Dedifferentiated amniotic fluid mesenchymal stem cell (primary cell): Measurements from ENCODE around the gene VPREB1.
"Not testable (repeated sequence)": the region's sequence is repeated elsewhere in the genome, so short reads cannot be mapped to it uniquely, and the experiment has no call there.

ENCODE experiments used
- DNase-seq: peaks from one replicate; pipeline ENCODE4 v3.0.0-alpha.2; 2016; ENCODE audit errors: extremely low spot score

The VPREB1 gene

GRCh38 chr22:22213231-22213630, 31.4 kb upstream of the VPREB1 start:
- no peak for DNase-seq

- no peak for DNase-seq
These were observed 29.7 kb upstream of the VPREB1 start for GRCh38 chr22:22214819-22215329.

GRCh38 chr22:22215659-22216449, 28.7 kb upstream of the VPREB1 start:
- DNase-seq = no peak

- no peak for DNase-seq
These were observed 28.1 kb upstream of the VPREB1 start for GRCh38 chr22:22216450-22216959.

- no peak for DNase-seq
These were observed 26.3 kb upstream of the VPREB1 start for GRCh38 chr22:22218302-22218701.

GRCh38 chr22:22219140-22219996, 25.2 kb upstream of the VPREB1 start:
- DNase-seq = no peak

- DNase-seq = not testable (repeated sequence)
These were observed 23.5 kb upstream of the VPREB1 start for GRCh38 chr22:22221043-22221442.

GRCh38 chr22:22226448-22227187, 18.0 kb upstream of the VPREB1 start:
- no peak for DNase-seq

- DNase-seq = no peak
These were observed 16.2 kb upstream of the VPREB1 start for GRCh38 chr22:22228421-22228820.

GRCh38 chr22:22228921-22229320, 15.7 kb upstream of the VPREB1 start:
- no peak for DNase-seq

GRCh38 chr22:22229683-22230420, 14.7 kb upstream of the VPREB1 start:
- DNase-seq = no peak

GRCh38 chr22:22230438-22230837, 14.1 kb upstream of the VPREB1 start:
- no peak for DNase-seq

- DNase-seq = no peak
These were observed 11.5 kb upstream of the VPREB1 start for GRCh38 chr22:22233081-22233480.

- DNase-seq = no peak
These were observed 9.0 kb upstream of the VPREB1 start for GRCh38 chr22:22235558-22235957.

GRCh38 chr22:22237521-22237920, 7.1 kb upstream of the VPREB1 start:
- no peak for DNase-seq

- DNase-seq = no peak
These were observed 5.2 kb upstream of the VPREB1 start for GRCh38 chr22:22239311-22239939.

GRCh38 chr22:22241554-22241898, 3.1 kb upstream of the VPREB1 start:
- DNase-seq = no peak

- no peak for DNase-seq
These were observed 2.1 kb upstream of the VPREB1 start for GRCh38 chr22:22242488-22242887.

- no peak for DNase-seq
These were observed 1.4 kb upstream of the VPREB1 start for GRCh38 chr22:22243033-22243680.

- DNase-seq = no peak
These were observed 797 bp downstream of the VPREB1 start for GRCh38 chr22:22245256-22245909.
